C1 segment of cervical spinal cord (tissue), 14 donors: ENCODE results near the gene SYNJ2BP.

Experiments
- DNase-seq, 14 donors: peaks; one replicate each; lab custom pipeline; 2025; lab: John Stamatoyannopoulos, UW

SYNJ2BP gene

DNA sequence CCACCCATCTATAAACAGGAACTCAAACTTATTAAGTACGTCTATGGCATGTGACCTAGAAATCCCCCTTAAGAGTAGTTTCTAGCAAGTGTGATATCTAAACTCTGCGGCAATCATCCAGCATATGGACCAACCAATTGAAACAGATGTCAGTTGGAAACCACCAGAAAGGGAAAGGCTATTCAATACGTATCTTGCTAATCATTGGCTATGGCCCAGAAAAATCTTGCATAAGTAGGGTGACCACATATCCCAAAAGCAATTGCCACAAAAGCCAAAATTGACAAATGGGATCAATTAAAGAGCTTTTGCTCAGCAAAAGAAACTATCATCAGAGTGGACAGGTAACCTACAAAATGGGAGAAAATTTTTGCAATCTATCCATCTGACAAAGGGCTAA, 24.2 kb downstream of the SYNJ2BP start:
- no peak for DNase-seq

DNA sequence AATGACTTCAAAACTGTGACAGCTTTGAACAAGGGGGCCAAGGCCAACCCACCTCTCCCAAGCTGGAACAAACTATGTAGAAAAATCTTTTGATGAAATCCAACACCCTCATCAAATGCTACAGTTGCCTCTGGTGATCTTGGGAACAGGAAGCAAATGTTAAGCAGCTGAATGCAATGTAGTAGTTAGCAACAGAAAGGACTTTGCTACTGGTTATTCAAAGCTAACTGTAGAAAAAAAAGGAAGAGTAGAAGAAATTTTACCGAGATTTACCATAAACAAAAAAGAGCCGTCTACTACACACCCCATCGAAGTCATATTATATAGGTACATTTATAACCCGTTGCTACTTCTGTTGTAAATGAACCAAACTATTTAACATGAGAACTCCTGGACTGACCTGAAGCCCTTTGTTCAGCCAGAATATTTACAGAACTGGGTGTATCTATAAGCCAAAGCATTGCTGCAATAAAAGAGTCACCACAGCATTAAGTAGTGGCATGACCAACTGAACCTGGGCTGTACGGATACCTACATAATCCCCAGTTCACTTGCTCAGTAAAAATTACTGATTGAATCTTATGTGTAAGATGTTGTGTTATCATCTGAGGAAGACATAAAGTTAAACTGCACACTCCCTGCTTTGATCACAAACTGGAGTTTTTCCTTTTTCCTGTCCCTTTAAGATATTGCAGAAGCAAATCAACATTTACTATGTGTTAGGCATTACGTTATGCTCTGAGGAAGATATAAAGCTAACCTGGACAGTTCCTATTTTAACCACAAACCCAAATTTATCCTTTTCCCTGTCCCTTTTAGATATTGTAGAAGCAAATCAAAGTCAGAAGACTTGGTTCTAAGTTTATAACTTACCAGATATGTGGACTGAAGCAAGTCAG, 25.1 kb downstream of the SYNJ2BP start:
- DNase-seq: no peak

DNA sequence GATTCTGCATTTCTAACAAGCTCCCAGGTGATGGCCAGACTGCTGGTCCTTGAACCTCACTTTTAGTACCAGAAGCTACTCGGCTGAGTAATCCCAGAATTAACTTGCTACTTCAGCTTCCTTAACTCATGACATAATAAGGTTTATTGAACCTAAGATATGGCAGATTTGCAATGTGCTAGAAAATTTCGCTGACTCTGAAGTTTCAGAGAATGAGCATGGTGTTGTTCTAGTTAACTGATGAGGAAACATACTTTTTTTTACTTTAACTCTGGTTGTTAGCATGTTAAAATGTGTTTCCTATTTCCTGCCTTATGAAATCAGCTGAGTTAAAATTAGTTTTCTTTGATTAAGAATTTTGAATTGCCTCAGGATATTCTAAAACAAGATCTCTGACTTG, 34.4 kb downstream of the SYNJ2BP start:
- DNase-seq: no peak

DNA sequence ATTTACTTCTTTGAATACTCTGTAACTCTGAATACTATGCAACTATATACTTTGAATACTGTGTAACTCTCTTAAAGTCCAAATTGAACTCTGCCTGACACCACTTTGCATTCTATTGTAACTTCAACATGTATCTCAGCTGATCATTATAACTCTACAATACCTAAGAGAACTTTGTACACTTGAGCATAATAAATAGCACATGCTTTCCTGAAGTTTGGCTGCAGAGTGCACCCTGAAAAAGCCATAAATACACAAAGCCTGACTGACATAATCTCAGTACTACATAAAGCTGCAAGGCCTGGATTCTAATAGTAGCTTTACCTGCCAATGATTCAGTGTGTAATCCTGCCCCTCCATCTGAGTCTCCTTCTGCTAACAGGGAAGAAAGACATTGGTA, 36.1 kb downstream of the SYNJ2BP start:
- DNase-seq: no peak

DNA sequence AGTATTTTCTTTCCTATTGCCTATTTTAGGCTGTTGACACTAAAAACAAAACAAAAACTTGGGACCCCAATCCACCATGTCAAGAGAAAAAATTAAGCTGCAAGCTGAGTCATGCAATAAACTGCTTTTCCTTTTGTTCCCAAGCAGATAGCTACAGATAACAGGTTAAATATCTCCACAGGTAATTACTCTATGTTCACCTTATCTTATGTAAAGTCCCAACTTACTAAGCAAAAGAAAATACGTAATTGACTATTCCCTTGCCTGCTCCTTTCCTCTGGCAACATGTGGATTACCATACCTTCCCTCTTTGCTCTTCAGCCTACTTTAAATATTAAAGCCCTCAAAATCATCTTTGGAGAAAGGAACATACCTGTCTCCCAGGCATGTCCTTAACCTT, 38.2 kb downstream of the SYNJ2BP start:
- DNase-seq: no peak
